Small intestine (tissue), 7 donors: ENCODE data around the gene PRDM10. TPM values are rescaled to one million over a fixed set of nuclear protein-coding genes. Genes with fewer than 3 reads are reported as not detected.
A peak's percentile ranks its signal among the peaks of the same experiment; 100 is the strongest.
"Not testable (repeated sequence)": the region's sequence is repeated elsewhere in the genome, so short reads cannot be mapped to it uniquely, and the experiment has no call there.

Source experiments
- DNase-seq, 2 donors: peaks; one replicate each; pipeline versions ENCODE4 v3.0.0 to v3.0.0-alpha.2; 2013
- FAIRE-seq: peaks from 2 replicates; lab custom pipeline; 2012; peaks lifted over from hg19 to GRCh38; lab: Jason Lieb, UNC
- H3K27ac ChIP-seq, 3 donors: one replicate each; pipeline ENCODE4 v1.5.1; 2013; ENCODE audit warnings: low read length in 2 of 3, mild to moderate bottlenecking in 2 of 3, control low read depth in 1 of 3, inconsistent platforms in 1 of 3, low read depth in 1 of 3, moderate library complexity in 1 of 3
- H3K27me3 ChIP-seq, 3 donors: one replicate each; pipeline ENCODE4 v1.6.1; 2013; ENCODE audit warnings: low read length in 3 of 3, inconsistent platforms in 1 of 3; ENCODE audit not compliant: control insufficient read depth in 3 of 3, insufficient read depth in 3 of 3
- H3K36me3 ChIP-seq, 3 donors: one replicate each; pipeline ENCODE4 v1.6.1; 2013; ENCODE audit warnings: low read length in 3 of 3, inconsistent platforms in 1 of 3, low read depth in 1 of 3, mild to moderate bottlenecking in 1 of 3, moderate library complexity in 1 of 3; ENCODE audit not compliant: control insufficient read depth in 3 of 3, insufficient read depth in 2 of 3
- H3K4me1 ChIP-seq, 3 donors: one replicate each; pipeline ENCODE4 v1.6.1; 2013; ENCODE audit warnings: low read length in 2 of 3, inconsistent platforms in 1 of 3, low read depth in 1 of 3, mild to moderate bottlenecking in 1 of 3, moderate library complexity in 1 of 3; ENCODE audit not compliant: control insufficient read depth in 3 of 3, insufficient read depth in 2 of 3
- H3K4me3 ChIP-seq, 3 donors: one replicate each; pipeline ENCODE4 v1.5.1; 2013; ENCODE audit warnings: low read length in 3 of 3, control low read depth in 1 of 3, inconsistent platforms in 1 of 3, low read depth in 1 of 3, mild to moderate bottlenecking in 1 of 3, moderate library complexity in 1 of 3
- H3K9me3 ChIP-seq, 2 donors: one replicate each; pipeline ENCODE4 v1.6.1; 2013; ENCODE audit warnings: low read depth in 1 of 2, low read length in 1 of 2; ENCODE audit not compliant: control insufficient read depth in 2 of 2, insufficient read depth in 1 of 2
- WGBS, 3 donors: extraction: QIAGEN DNeasy Blood & Tissue Kit; methylation state at CpG; one replicate each; pipeline ENCODE4 v1.1.7; 2013; 5-methylcytosine and 5-hydroxymethylcytosine counted together
- polyA plus RNA-seq, 4 donors: library from polyadenylated mRNA; stranded (reverse) in 3 of 4; unstranded in 1 of 4; fragments of 200-250 nt in 3 of 4; fragments of 120-200 nt in 1 of 4; gene quantifications; one replicate each; pipeline versions ENCODE4 v1.2.1 to v1.2.3, GENCODE V29; 2013
- donor health status: healthy with polysubstance abuse.
- donor health status: control.
- donor health status: control.
- donor health status: Bipolar disorder and iron deficiency.
- donor health status: healthy.

Gene PRDM10
- polyA plus RNA-seq, 4 donors: 2.7 to 8.8 (median 3.3) TPM

- 37 to 44% (median 39%) methylated on average over 2 of the region's 2 CpGs for WGBS, 3 donors
- Histone ChIP-seq H3K4me3 (no peak overlapping the region), H3K4me1 (no peaks in the 10 kb centered on the region), H3K36me3 (no peaks in the 10 kb centered on the region), H3K9me3 (no peaks in the 10 kb centered on the region), H3K27ac (no peak overlapping the region), H3K27me3 (no peaks in the 10 kb centered on the region)
- FAIRE-seq: no peak
- DNase-seq: no peak
Observed at GRCh38 chr11:130023204-130023603, 20.6 kb upstream of the PRDM10 start.

- Histone ChIP-seq H3K27me3 (no peaks in the 10 kb centered on the region), H3K9me3 (no peaks in the 10 kb centered on the region), H3K27ac (no peak overlapping the region), H3K4me1 (no peaks in the 10 kb centered on the region), H3K36me3 (no peaks in the 10 kb centered on the region), H3K4me3 (no peak overlapping the region)
- DNase-seq (no peak), FAIRE-seq (no peak)
- 95 to 97% (median 96%) methylated on average over 2 of the region's 2 CpGs for WGBS, 3 donors
Observed at GRCh38 chr11:130022799-130023198, 20.2 kb upstream of the PRDM10 start.

GRCh38 chr11:130021606-130022005 is 19.0 kb upstream of the PRDM10 start:
- H3K4me1 ChIP-seq, DNase-seq, H3K9me3 ChIP-seq, FAIRE-seq, H3K36me3 ChIP-seq, H3K27me3 ChIP-seq, H3K4me3 ChIP-seq, H3K27ac ChIP-seq: not testable (repeated sequence)
- 98 to 99% (median 98%) methylated on average over 17 to 38 of the region's 38 CpGs for WGBS, 3 donors

GRCh38 chr11:130020323-130020722 is 17.7 kb upstream of the PRDM10 start:
- Histone ChIP-seq H3K4me3 (no peak overlapping the region), H3K9me3 (no peaks in the 10 kb centered on the region), H3K27ac (no peak overlapping the region), H3K36me3 (no peaks in the 10 kb centered on the region), H3K27me3 (no peaks in the 10 kb centered on the region), H3K4me1 (no peaks in the 10 kb centered on the region)
- FAIRE-seq (no peak), DNase-seq (no peak)
- WGBS, 3 donors: 84 to 95% (median 88%) methylated on average over 4 of the region's 4 CpGs

- H3K4me3 ChIP-seq, H3K9me3 ChIP-seq, DNase-seq, H3K27ac ChIP-seq, H3K27me3 ChIP-seq, FAIRE-seq, H3K36me3 ChIP-seq, H3K4me1 ChIP-seq: not testable (repeated sequence)
- WGBS, 3 donors: 94 to 98% (median 95%) methylated on average over 3 of the region's 3 CpGs
Observed at GRCh38 chr11:130015846-130016245, 13.2 kb upstream of the PRDM10 start.

GRCh38 chr11:130008326-130008725 is 5.7 kb upstream of the PRDM10 start:
- no peak for DNase-seq
- no peaks in the 10 kb centered on the region for H3K9me3 ChIP-seq
- H3K27me3 ChIP-seq: no peaks in the 10 kb centered on the region
- H3K4me3 ChIP-seq: no peak overlapping the region
- H3K27ac ChIP-seq: no peak overlapping the region
- peaks cover 0 to 7% (median 0%) of the 10 kb centered on the region in 3 donors for H3K4me1 ChIP-seq
- no peak for FAIRE-seq
- H3K36me3 ChIP-seq: no peaks in the 10 kb centered on the region

- DNase-seq: no peak
- Histone ChIP-seq H3K27ac (no peak overlapping the region), H3K9me3 (no peaks in the 10 kb centered on the region), H3K4me1 (peaks cover 0 to 7% (median 0%) of the 10 kb centered on the region in 3 donors), H3K4me3 (no peak overlapping the region), H3K27me3 (no peaks in the 10 kb centered on the region), H3K36me3 (no peaks in the 10 kb centered on the region)
- FAIRE-seq: no peak
- 62 to 84% (median 80%) methylated on average over 3 of the region's 3 CpGs for WGBS, 3 donors
Observed at GRCh38 chr11:130006929-130007328, 4.3 kb upstream of the PRDM10 start.

- H3K36me3 ChIP-seq: no peaks in the 10 kb centered on the region
- H3K9me3 ChIP-seq: peaks cover 0 to 5% of the 10 kb centered on the region in 2 donors
- peak overlapping the region; percentile 98 to 99 (median 98) for H3K27ac ChIP-seq
- DNase-seq (peak in 1 of 2 donors; percentile 97), FAIRE-seq (no peak)
- no peaks in the 10 kb centered on the region for H3K27me3 ChIP-seq
- H3K4me1 ChIP-seq: peaks cover 0 to 21% (median 0%) of the 10 kb centered on the region in 3 donors
- peak overlapping the region in 2 of 3 donors; percentile 52 to 98 for H3K4me3 ChIP-seq
- 0 to 6% (median 1%) methylated on average over 8 of the region's 8 CpGs for WGBS, 3 donors
Observed at GRCh38 chr11:130003717-130004001, 1.0 kb upstream of the PRDM10 start.
